Panc1 (cell line): ENCODE measurements around the gene CYGB.

Experiments used
- CTCF ChIP-seq: fragments of 450-650 bp; IDR thresholded peaks from 2 replicates; pipeline ENCODE4 v1.5.1; 2017; ENCODE audit warnings: mild to moderate bottlenecking
- REST ChIP-seq, 2 experiments: IDR thresholded peaks; 2 replicates each; pipeline ENCODE4 v1.6.1; 2011 to 2012; ENCODE audit warnings: low read depth in 2 of 2, control low read depth in 1 of 2, low read length in 1 of 2, mild to moderate bottlenecking in 1 of 2, moderate library complexity in 1 of 2; ENCODE audit not compliant: insufficient read depth in 1 of 2

GRCh38 chr17:76572201-76572910 is 34.8 kb upstream of the CYGB start:
- TF ChIP-seq CTCF: no peak
- TF ChIP-seq REST (IDR thresholded peaks at IDR 0.05; ENCODE audit: insufficient read depth in 1 of 2, low read depth in 2 of 2, low read length in 1 of 2): no peak
